ENCODE measurements around the gene WNT5B. TPM values are rescaled to one million over a fixed set of nuclear protein-coding genes. Genes with fewer than 3 reads are reported as not detected.
A peak's percentile ranks its signal among the peaks of the same experiment; 100 is the strongest.

Gene WNT5B
- total and polyA plus RNA-seq, 2 of the 8 experiments (the other 6 are each of a cell fraction or from before 2014, with no cell fraction given) = 0.91 to 1.2 TPM

DNA sequence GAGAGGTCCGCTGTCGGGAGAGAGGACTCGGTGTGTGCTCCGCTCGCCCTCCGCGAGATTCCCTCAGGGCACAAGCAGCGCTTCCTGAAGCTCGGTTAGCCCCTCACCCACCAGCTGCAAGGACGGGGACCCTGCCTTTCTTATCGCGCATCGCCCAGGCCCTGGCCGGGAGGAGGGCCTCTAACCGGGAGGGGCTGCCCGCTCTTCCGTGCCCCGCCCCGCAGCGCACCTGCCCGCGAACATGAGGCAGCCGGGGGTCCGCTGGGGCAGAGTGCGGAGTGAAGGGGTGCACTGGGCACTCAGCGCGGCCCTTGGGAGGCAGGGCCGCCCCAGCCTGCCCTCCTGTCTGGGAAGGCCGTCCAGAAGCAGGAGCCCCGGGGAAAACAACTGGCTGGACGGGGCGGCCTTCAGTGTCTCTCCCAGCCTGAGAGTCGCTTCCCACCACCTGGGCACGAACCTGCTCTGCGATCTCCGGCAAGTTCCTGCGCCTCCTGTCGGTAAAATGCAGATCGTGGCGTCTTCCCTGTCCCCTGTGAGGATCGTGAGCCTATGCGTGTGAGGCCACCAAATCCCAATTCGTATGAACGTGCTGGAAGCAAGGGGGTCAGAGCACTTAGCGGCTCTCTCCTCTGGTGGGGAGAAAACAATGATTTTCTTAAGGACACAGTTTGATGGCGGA lies 33.9 kb downstream of the WNT5B start (continued):
- TF ChIP-seq RBBP5 (IDR thresholded peaks at IDR 0.05; ENCODE audit: borderline replicate concordance, low read depth, low read length) (peak; percentile 99), BACH1 (IDR thresholded peaks at IDR 0.05; ENCODE audit: low read length) (peak; percentile 51), CBX8 (IDR thresholded peaks at IDR 0.05; ENCODE audit: borderline replicate concordance, low read depth, low read length) (no peak), KDM4A (IDR thresholded peaks at IDR 0.05; ENCODE audit: low read depth, low read length, severe bottlenecking) (peak; percentile 87), CREB1 (IDR thresholded peaks at IDR 0.05) (peak; percentile 63), ASH2L (IDR thresholded peaks at IDR 0.05; ENCODE audit: low read length) (peak; percentile 79), SAP30 (IDR thresholded peaks at IDR 0.05; ENCODE audit: insufficient read depth, insufficient replicate concordance, low read length) (no peak), KDM5A (IDR thresholded peaks at IDR 0.05; ENCODE audit: low read length) (no peak), RXRA (IDR thresholded peaks at IDR 0.05; ENCODE audit: insufficient read depth, low read depth, low read length) (no peak)
- TF ChIP-seq, protein P1, sequence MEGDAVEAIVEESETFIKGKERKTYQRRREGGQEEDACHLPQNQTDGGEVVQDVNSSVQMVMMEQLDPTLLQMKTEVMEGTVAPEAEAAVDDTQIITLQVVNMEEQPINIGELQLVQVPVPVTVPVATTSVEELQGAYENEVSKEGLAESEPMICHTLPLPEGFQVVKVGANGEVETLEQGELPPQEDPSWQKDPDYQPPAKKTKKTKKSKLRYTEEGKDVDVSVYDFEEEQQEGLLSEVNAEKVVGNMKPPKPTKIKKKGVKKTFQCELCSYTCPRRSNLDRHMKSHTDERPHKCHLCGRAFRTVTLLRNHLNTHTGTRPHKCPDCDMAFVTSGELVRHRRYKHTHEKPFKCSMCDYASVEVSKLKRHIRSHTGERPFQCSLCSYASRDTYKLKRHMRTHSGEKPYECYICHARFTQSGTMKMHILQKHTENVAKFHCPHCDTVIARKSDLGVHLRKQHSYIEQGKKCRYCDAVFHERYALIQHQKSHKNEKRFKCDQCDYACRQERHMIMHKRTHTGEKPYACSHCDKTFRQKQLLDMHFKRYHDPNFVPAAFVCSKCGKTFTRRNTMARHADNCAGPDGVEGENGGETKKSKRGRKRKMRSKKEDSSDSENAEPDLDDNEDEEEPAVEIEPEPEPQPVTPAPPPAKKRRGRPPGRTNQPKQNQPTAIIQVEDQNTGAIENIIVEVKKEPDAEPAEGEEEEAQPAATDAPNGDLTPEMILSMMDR (IDR thresholded peaks at IDR 0.05; ENCODE audit: control extremely low read depth in 1 of 3, insufficient read depth in 1 of 3, low read depth in 1 of 3, low read length in 3 of 3) = peak; percentile 73 to 98 (median 92)
- TF ChIP-seq, protein P2, sequence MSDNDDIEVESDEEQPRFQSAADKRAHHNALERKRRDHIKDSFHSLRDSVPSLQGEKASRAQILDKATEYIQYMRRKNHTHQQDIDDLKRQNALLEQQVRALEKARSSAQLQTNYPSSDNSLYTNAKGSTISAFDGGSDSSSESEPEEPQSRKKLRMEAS (IDR thresholded peaks at IDR 0.05) = peak; percentile 70

Data from H1 (cell line).